NCI-H345 treated with DMSO at 0.1 percent for 48 hours (cell line): ENCODE results near the gene ARHGAP22.
"Not testable (repeated sequence)": the region's sequence is repeated elsewhere in the genome, so short reads cannot be mapped to it uniquely, and the experiment has no call there.

Experiments
- DNase-seq: peaks from one replicate; lab custom pipeline; 2025; ENCODE audit not compliant: unreplicated experiment; lab: John Stamatoyannopoulos, UW

Gene ARHGAP22

DNA sequence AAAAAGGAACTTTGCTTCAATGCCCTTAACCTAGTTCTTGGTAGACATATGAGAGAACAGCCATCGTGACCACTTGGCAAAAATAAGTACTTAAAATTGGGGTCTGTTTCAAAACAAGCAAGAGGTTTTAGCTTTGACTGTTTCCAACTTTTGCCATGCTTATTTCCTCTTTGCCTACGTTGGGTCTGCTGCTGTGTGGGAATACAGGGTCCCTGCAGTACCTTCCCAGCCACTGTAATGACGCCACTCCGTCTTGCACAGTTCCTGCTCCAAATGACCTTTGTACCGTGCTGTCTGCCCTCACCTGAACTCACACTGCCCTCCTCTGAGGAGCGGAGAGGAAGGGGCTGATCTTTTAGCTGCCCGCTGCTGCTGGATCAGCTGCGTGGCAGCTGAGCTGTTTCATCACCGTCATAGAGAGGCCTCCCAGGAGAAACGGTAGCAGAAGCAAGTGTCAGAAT is 165.3 kb downstream of the ARHGAP22 start:
- no peak for DNase-seq

DNA sequence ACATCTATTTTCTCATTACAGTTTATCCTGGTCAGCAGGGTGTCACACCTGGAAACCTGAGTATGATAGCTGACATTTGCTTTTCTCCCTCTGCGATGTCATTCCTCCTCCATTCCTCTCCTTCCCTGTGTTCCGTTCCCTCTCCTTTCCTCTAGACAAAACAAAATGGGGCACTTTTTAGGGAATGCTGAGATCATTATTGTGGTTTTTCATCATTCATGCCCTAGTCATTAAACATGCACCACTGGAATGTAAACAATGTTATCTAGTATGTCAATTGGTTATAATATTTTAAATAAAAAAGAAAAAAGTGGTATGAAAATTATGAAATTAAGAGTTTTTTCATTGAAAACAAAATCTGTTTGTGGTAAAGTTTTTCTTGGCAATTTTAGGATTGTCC is 165.8 kb downstream of the ARHGAP22 start:
- DNase-seq, result no peak

DNA sequence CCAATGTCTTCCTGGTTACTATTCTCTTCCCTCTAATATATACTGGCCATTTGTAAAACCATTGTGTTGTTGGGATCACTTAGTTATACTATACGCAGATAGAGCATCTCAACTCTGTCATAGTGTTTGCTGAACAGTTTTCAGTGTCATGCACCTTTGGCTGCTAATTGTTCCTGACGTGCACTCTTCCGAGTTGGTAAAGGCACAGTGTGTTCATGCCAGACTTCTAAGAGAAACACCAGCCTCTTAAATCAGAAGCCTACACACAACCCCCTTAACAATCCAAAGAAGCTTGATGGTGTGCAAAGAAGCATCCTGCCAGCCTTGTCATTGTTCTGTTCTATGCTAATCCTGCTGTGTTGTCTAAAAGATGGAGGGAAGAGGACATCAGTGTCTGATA is 167.3 kb downstream of the ARHGAP22 start:
- DNase-seq, result no peak

DNA sequence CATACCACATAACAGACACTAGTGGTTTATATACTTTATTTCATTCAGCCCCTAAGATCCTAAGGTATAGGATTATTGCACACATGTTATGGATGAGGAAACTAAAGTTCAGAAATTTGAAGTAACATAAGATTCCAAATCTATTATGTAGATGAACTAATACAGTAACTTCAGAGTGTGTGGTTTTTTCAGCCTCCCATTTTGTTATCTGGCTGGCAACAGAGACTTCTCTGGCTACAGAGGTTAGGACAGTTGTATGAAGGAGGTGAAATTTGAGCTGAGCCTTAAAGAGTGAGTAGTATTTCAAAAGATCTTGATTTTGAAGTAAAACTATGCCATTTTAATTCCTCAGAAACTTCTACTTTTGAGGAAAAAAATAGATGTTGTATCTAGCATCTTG is 173.0 kb downstream of the ARHGAP22 start:
- DNase-seq, result no peak

DNA sequence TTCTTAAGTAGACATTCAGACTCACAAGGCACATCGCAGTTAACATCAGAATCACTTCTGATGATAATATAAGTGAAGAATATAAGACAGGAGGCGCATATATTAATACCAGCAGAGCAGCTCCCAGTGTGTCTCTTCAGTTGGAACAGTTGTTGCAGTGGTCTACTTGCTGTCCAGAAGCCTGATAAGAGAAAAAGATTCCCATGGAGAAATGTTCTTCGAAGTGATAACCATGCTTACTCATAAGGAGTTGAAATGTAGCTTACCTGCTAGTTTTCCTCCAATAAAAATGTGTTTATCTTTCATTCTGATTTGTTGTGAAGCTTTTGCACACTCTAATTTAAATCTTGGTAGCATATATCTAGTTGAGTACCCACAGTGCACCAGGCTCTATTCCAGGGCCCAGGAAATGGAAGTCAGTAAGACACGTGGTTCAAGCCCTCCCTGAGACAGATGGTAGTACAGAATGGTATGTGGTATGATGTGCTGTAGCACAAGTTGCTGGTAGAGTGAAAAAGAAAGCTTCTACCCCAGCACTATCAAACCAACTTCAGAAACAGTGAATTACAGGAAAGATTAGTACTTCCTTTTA is 174.4 kb downstream of the ARHGAP22 start:
- no peak for DNase-seq

DNA sequence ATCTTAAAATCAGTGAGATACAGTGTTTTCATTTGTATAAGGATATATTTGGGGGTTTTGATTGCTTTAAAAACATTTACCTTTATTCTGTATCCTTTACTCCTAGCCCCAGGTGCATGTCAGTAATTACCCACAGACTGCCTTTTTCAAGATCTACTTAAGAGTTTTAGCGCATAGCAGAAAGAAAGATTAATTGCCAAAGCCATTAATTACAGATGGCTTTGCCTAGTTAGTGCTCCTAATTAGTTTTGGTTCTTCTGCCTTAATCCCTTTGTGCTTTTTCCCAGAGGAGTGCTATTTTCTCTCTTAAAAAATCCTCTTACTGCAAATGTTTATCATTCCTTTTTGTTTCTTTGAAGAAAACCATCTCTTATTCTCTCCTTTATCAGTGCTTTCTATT is 175.6 kb downstream of the ARHGAP22 start:
- DNase-seq, result no peak

DNA sequence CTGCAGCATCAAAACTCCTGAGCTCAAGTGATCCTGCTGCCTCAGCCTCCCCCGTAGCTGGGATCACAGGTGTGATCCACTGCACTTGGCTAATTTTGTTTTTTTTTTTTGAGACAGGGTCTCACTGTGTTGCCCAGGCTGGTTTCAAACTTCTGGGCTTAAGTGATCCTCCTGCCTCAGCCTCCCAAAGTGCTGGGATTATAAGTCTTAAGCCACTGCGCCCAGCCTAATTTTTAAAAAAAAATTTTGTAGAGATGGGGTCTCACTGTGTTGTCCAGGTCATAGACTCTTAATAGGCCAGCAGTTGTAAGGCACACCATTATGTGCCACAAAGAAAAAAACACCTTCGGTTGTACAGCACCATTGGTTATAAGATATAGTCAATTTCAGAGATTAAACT is 176.0 kb downstream of the ARHGAP22 start:
- DNase-seq, result no peak

DNA sequence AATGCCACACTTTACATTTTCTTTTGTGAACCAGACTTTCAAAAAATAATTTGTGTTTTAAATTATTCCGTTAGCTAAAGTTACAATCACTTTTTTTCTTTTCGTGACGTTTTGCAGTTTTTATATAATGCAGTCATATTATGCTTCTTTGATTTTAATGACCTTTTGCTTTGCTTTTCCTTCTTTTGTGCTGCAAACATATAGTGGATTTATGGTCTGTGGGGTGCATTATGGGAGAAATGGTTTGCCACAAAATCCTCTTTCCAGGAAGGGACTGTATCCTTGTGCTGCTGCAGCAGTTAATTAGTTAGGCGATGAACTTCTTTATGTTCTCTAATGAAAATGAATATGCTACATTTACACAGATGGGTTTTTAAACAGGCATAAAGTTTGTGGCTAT is 181.0 kb downstream of the ARHGAP22 start:
- no peak for DNase-seq

DNA sequence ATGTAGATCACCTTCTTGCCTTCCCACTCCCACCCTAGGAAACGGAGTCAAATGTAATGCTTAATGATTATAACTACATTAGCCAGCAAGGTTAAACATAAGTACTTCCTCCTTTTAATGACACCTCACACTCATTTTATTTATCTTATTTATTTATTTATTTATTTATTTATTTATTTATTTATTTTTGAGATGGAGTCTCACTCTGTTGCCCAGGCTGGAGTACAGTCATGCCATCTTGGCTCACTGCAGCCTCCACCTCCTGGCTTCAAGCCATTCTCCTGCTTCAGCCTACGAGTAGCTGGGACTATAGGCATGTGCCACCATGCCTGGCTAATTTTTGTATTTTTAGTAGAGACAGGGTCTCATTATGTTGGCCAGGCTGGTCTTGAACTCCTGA is 183.0 kb downstream of the ARHGAP22 start:
- not testable (repeated sequence) for DNase-seq

DNA sequence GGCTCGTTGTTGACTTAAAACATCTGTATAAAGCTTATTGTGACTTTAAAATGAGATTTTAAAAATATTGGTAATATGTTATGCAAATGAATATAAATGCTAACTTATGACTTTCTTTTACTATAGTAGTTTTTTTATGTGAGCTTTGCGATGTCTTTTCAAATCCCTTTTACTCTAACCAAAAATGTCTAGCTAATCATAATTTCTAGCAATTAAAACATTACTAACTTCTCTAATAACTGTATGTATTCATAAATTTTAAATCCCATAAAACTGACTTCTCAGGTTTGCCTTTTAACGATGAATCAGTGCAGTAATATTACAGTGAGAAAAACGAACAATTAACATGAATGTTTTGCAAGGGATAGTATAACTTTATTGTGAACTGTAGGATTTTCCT is 185.2 kb downstream of the ARHGAP22 start:
- DNase-seq, result no peak

DNA sequence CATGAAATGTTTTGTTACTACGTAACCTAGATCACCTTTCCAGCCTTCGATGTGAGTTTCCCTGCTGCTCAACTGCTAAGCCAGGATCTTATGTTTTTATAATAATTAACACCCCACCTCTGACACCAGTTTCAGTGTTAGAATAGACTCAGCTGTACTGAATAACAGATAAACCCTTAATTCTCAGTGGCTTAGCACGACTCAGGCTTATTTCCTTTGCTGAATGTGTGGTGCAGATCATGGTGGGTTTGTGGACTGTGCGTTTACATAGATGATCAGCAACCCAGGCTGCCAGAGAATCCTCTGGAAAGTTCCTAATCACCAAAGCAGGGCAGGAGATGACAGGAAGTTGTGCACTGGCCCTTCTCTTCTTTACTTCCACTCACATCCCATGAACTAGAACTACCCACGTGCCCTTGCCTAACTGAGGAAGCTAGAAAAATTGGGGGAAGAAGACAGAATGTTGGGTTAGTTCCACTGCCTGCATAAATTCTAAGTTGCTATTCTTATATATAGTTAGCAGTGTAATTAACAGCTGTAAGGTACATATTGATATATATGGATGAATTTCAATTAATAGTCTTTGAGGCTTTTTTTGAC is 186.6 kb downstream of the ARHGAP22 start:
- DNase-seq, result no peak

DNA sequence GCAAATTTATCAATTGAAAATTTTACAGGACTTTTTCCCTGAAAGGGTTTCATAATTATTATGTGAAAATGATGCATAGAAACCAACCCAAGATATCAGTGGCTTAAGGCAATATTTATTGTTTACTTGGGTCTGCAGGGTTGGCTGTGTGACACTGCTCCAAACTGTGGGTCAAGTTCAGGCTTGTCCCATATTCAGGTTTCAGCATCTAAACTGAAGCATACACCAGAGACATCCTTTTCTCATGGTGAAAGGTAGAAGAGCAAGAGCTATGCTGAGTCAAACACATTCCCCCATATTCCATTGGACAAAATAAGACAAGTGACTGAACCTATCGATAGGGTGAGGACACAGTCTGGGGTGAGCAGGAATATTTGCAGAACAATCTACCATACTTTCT is 187.5 kb downstream of the ARHGAP22 start:
- DNase-seq, result no peak

DNA sequence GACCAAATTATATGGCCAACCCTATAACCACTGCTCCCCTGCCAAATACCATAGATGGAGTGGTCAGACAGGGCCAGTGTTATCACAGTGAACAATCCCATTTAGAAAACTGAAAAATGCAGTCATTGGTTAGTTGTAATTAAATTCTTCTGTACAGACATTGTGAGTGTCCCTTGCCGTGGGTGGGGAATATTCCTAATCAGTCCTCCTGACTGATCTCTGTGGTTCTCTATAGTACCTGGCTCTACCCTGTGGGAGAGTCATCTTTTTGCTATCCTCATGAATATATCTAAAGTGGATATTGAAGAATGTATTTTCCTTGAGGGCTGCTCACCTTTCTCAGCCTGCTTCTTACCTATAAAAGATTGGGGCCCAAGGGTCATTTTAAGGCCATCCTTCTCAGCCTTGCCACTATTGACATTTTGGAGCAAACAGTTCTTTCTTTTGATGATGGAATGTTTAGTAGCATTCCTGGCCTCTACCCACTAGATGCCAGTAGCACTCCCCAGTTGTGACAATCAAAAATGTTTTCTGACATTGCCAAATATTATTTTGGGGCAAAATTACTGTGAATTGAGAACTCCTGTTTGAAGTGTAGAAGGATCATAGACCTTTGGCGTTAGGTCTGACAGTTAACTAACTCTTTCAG is 188.2 kb downstream of the ARHGAP22 start:
- no peak for DNase-seq

DNA sequence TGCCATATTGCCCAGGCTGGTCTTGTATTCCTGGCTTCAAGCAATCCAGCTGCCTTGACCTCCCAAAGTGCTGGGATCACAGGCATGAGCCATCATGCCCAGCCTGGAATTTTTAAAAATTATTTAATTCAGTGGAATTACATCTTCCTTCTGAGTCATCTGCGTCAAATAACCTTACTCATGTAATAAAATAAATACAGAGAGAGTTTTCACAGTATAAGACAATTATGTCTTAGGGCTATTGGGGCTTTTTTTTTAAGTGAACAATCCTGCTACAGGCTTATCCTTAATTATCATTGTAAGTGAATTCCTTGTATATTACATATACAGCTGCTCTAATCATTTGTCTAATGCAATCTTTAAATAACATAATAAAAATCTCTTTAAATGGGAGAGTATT is 190.1 kb downstream of the ARHGAP22 start:
- DNase-seq, result no peak

DNA sequence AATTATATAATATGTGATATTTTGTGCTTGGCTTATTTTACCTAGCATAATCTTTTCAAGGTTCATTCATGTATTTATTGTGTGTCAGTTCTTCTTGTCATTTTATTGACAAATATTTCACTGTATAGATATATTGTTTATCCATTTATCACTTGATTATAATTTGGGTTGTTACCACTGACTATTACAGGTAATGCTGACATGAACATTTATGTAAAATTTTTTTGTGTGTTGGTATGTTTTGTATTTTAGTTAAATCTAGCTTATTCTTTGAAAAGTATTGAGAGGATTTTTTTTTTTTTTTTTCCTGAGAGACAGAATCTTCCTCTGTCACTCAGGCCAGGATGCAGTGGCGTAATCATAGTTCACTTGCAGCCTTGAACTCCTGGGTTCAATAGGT is 190.7 kb downstream of the ARHGAP22 start:
- DNase-seq, result no peak

DNA sequence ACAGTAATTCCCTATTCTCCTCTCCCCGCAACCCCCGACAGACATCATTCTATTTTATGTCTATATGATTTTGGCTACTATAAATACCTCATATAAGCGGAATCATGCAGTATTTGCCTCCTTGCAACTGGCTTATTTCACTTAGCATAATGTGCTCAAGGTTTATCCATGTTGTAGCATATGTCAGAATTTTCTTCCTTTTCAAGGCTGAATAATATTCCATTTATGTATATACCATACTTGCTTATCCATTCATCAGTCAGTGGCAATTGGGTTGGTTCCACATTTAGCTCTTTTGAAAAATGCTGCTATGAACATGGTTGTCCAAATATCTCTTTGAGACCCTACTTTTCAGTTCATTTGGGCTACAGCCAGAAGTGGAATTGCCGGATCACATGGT is 191.9 kb downstream of the ARHGAP22 start:
- DNase-seq, result no peak

DNA sequence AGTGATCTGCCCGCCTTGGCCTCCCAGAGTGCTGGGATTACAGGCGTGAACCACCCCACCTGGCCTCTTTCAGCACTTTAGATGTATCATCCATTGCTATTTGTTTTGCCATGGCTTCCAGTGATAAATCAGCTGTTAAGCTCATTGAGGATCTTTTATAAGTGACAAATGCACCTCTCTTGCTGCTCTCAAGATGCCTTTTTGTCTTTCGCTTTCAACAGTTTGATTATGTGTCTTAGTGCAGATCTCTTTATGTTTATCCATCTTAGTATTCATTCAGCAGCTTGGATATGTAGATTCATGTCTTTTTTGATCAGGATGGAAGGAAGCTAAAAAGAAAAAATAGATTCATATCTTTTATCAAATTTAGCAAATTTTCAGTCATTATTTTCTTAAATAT is 192.8 kb downstream of the ARHGAP22 start:
- no peak for DNase-seq

DNA sequence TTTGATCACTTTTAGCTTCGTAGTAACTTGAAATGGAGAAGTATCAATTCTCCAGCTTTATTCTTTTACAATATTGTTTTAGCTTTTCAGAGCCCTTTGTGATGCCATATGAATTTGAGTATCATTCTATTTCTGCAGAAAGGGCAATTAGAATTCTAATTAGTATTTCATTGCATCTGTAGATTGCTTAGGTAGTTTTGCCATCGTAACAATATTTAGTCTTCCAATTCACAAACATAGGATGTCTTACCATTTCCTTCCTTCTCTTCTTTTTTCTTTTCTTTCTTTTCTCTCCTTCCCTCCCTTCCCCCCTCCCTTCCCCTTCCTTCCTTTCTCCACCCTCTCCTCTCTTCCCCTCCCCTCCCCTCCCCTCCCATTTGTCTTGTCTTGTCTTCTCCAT is 193.4 kb downstream of the ARHGAP22 start:
- DNase-seq, result no peak

DNA sequence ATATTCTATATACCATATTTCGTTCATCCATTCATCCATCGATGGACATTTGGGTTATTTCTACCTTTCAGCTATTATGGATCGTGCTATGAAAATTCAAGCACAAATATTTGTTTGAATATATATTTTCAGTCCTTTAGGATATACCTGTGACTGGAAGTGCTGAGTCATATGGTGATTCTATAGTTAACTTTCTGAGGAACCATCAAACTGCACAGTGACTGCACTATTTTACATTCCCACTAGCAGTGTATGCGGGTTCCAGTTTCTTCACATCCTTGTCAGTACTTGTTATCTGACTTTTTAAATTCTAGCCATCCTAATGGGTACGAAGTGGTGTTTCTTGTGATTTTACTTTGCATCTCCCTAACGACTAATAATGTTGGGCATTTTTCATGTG is 194.4 kb downstream of the ARHGAP22 start:
- no peak for DNase-seq

DNA sequence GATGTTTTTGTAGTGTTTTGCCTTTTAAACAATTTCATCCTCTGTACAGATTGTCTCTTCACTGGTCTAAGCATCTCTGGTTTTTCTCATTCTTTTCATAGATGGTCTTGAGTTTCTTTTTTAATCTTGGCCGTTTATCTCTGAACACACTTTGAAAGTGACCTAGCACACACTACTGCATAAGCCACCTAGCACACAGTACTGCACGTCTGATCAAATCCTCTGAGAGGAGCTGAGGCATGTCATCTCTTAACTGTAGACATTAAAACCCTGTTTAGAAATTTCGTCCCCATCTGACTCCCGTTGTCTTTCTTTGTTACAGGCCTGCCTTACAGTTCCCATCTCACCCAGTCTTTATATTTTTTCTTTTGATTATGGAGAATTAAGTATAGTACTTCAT is 198.2 kb downstream of the ARHGAP22 start:
- DNase-seq, result no peak

DNA sequence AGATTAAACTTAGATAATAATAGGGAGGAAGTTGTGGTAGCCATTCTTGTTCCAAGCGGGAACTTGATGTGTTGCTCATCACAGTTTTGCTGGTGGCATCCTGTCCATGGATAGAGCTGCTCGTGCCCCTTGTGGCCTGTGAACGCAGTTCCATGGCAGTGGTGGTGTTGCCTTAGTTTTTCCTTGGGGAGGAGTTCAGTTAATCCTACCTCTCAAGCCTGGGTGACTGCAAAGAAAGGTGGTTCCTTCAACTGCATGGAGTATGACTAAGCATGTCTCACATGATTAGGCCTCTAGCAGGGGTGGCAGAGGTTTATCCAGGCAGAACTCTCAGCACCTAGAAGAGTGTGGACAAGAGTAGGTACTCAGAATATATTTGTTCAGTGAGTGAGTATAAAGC is 198.7 kb downstream of the ARHGAP22 start:
- no peak for DNase-seq

DNA sequence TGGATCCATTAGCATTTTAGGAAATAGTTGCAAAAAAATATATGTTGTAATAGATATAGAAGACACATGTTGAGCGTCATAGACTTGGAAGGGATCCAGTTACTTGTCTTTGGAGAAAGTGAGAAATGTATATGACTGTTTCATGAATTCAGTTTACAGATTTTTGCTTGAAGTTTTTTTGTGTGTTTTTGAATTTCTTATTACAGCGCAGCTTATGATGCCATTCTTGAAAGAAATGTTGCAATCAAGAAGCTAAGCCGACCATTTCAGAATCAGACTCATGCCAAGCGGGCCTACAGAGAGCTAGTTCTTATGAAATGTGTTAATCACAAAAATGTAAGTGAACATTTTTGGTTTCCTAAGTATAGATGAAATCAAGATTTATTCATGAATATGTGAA is 200.2 kb downstream of the ARHGAP22 start:
- DNase-seq, result no peak

DNA sequence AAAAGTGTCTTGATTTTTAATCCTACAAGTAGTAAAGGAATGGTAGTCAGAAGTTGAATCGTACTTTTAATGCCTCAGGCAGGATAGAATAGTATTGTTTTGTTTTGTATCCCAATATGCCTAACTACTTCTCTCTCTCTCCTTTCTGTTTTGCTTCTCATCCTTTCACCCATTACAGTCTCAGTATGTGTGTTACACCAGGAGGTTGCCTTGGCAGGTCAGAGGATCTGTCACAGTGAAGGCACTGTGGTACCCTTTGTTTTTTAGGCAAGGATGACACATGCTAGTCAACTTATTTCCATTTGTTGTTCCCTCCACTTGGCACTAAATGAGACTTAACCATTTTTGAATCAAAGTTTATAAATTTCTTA is 204.0 kb downstream of the ARHGAP22 start:
- no peak for DNase-seq
